ENCODE data around the gene SLC43A2.

Gene SLC43A2

DNA sequence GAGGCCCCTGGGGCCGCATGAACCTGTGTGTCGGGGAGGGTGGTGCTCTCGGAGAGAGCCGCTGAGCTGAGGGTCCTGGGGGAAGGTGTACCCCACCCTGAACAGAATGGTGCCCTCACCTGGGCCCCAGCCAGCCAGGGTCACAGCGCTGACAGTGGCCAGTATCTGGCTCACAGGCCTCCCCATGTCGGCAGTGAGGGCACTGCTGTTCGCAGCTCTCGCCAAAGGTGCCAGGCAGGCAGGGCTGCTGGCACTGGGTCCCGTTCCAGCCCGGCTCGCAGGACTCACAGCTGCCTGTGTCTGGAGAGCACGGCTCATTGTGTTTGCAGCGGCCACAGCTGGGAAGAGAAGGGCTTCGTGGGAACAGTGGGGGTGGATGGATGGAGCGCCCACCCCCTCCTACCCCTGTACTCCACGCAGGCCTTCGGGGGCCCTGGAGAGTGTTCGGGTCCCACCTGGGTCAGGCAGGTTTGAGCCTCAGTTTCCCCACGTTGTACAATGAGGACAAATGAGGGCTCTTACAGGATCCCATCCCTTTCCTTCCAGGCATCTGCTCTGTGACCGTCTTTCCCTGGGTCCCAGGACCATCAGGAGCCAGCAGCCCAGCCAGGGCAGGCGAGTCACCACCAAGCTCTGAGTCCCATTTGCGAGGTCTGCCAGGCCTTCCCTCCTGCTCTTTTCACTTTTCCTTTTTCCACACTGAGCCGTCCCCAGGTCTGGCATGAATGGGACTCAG lies 11.9 kb upstream of the SLC43A2 start:
- DNase-seq (ENCODE audit: low spot score): no peak
- TF ChIP-seq, protein P1, sequence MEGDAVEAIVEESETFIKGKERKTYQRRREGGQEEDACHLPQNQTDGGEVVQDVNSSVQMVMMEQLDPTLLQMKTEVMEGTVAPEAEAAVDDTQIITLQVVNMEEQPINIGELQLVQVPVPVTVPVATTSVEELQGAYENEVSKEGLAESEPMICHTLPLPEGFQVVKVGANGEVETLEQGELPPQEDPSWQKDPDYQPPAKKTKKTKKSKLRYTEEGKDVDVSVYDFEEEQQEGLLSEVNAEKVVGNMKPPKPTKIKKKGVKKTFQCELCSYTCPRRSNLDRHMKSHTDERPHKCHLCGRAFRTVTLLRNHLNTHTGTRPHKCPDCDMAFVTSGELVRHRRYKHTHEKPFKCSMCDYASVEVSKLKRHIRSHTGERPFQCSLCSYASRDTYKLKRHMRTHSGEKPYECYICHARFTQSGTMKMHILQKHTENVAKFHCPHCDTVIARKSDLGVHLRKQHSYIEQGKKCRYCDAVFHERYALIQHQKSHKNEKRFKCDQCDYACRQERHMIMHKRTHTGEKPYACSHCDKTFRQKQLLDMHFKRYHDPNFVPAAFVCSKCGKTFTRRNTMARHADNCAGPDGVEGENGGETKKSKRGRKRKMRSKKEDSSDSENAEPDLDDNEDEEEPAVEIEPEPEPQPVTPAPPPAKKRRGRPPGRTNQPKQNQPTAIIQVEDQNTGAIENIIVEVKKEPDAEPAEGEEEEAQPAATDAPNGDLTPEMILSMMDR (IDR thresholded peaks at IDR 0.05; ENCODE audit: extremely low read depth, missing control alignments): no peak

DNA sequence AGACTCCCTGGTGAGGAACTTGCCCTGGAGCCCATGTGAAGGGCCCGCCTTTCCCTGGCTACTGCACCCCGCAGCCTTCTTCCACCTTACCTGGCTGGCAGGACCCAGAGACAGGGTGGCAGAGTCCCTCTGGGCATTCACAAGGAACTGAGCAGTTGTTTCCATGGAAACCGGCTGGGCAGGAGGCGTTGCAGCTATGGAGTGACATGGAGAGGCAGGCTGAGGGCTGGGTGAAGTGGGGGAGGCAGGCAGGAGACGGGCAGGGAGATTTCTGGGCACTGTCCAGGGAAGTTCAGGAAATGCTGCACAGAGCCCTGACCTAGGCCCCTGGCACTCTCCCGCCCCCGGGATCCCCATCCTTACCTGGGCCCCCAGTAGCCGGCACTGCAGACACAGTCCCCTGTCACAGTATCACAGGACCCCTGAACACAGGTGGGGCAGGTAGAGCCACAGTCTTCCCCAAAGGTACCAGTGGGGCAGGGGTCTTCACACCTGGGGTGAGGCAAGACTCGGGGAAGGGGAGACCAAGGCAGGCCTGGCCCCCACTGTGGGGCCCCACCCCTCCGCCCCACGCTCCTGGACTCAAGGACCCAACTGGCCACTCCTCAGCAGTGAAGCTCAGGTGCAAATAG lies 11.0 kb upstream of the SLC43A2 start:
- TF ChIP-seq, protein P1 (IDR thresholded peaks at IDR 0.05; ENCODE audit: extremely low read depth, missing control alignments): no peak
- no peak for DNase-seq (ENCODE audit: low spot score)

DNA sequence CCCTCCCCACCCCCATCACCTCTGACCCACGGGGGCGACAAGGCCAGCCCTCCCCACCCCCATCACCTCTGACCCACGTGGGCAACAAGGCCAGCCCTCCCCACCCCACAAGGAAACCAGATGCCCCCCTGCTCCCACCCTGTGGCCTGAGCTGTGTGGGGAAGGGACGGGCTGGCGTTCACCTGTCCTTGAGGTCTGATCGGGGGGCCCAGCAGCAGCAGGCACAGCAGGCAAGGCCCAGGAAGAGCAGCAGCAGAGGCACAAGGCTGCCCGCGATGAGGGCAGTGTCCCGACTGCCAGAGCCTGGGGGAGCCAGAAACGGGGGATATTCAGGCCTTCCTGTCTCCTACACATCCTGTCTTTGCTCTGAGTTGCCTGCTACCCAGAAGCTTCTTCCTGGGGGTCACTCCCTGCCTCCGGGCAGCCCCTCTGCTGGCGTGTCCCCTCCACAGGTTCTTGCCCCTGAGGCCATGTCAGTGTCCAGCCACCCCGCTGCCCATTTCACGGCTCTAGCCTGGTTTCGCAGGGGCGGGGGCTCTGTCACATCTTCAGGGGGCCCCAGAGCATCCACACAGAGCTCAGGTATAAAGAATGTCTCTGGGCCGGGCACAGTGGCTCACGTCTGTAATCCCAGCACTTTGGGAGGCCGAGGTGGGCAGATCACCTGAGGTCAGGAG lies 10.1 kb upstream of the SLC43A2 start:
- TF ChIP-seq, protein P1 (IDR thresholded peaks at IDR 0.05; ENCODE audit: extremely low read depth, missing control alignments): no peak

DNA sequence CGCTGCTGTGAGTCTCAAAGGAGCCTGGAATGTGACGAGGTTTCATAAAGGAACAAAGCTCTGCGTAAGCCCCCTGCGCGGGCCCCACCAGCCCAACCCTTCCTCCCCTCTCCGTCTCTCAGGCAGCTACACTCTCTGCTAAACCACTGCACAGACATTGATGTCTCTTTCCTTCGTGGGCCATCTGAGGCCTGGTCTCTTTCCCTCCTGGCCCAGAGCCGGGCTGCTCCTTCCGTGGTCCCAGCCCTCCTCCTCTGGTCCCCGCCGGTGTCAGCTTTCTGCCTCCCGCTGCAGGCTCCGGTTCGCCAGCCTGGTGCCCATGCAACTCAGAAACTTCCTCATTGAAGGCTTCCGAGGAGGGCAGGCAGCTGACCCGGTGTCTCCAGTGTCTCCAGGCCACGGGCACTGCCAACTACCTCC lies 9.5 kb upstream of the SLC43A2 start:
- TF ChIP-seq, protein P1 (IDR thresholded peaks at IDR 0.05; ENCODE audit: extremely low read depth, missing control alignments): no peak
- no peak for DNase-seq (ENCODE audit: low spot score)

More for the DNA sequence above, 10.1 kb upstream of the SLC43A2 start:
- DNase-seq (ENCODE audit: low spot score): no peak

GRCh38 chr17:1636732-1637285 lies 8.2 kb upstream of the SLC43A2 start:
- TF ChIP-seq, protein P1 (IDR thresholded peaks at IDR 0.05; ENCODE audit: extremely low read depth, missing control alignments): no peak
- no peak for DNase-seq (ENCODE audit: low spot score)

GRCh38 chr17:1635675-1636465 lies 7.2 kb upstream of the SLC43A2 start:
- TF ChIP-seq, protein P1 (IDR thresholded peaks at IDR 0.05; ENCODE audit: extremely low read depth, missing control alignments): no peak
- peak; percentile 10 for DNase-seq (ENCODE audit: low spot score)

All from GM20000 (cell line).